GM19397 (cell line): ENCODE results near the gene KIAA1549.

Experiments
- ATAC-seq: cut with Tn5 transposase; IDR thresholded peaks from one replicate; pipeline ENCODE4 v1.9.1; 2021; ENCODE audit warnings: mild to moderate bottlenecking, moderate library complexity; ENCODE audit not compliant: unreplicated experiment

KIAA1549 gene

GRCh38 chr7:138911007-138911406, 70.2 kb downstream of the KIAA1549 start:
- ATAC-seq = no peak

- ATAC-seq = no peak
These were observed 73.3 kb downstream of the KIAA1549 start for GRCh38 chr7:138907850-138908249.

DNA sequence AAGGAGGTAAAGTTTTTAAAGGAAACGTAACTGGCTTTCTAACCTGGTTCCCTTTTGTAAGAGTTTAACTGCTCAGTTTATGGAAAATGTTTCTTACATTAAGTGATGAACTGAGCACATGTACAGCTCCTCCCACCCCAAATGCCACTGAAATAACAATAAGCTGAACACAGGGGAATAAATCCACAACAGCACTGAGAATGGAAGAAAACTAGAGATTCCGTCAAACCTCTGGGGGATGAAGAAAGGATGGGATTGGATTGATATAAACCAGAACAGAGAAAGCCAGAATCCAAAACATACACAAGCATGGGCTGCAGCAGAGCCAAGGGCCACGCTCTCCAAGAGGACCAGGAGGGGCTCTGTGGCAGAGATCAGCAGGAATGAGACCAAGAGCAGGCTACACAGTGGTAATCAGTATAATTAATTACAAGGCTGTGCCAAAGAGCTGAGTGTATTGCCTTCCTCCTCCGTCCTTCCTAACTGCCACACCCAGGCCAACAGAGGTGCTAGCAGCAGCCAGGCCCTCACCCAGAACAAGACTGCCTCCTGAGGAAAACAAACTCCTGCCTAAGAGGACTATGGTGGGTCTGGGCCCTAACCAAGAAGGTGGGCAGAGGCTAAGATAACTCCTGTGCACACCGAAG, 73.9 kb downstream of the KIAA1549 start:
- no peak for ATAC-seq

GRCh38 chr7:138903859-138904435, 77.2 kb downstream of the KIAA1549 start:
- ATAC-seq = no peak

DNA sequence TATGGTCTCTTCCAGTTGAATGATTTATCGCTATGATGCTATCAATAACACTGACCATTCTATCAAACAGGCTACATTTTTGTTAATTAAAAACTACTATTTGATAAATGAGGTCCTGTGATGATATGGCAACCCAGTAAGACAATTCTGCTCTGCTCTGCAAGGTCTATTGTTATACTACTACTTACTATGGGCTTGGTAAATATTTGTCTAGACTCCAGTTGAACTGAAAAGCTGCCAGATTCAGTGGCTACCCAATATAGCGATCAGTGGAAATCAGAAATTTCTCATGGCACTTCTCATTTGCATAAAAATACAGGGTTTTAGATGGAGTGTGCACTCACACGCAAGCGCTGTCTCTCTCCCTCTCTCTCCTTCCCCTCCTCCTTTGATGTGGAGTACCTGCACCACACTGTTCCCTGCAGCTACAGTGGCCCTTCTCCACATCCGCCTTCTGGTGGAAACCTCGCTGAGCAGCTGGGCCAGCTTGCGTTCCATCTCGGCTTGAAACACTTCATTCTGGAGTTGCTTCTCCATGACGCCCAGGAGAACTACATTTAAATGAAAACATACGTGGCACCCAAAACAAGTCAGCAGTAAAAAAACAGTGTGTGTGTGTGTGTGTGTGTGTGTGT, 77.9 kb downstream of the KIAA1549 start:
- ATAC-seq = no peak

DNA sequence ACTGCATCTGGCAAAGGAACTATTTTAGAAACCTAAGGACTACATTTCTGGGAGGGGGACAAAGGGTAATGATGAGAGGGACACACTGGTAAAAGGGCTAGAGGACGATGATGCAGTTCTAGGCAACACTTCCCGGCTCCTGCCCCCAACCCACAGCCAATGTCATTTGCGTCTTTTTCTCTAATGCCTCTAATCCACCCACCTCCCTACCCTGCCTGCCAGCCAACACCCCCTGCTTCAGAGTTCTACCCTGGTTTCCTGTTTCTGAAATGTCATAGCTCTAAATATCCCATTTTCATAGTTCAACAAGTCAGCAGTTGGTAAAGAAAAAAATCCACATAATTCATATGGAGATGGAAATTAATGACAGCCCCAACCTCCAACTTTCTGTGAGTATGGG, 79.0 kb downstream of the KIAA1549 start:
- ATAC-seq = no peak

DNA sequence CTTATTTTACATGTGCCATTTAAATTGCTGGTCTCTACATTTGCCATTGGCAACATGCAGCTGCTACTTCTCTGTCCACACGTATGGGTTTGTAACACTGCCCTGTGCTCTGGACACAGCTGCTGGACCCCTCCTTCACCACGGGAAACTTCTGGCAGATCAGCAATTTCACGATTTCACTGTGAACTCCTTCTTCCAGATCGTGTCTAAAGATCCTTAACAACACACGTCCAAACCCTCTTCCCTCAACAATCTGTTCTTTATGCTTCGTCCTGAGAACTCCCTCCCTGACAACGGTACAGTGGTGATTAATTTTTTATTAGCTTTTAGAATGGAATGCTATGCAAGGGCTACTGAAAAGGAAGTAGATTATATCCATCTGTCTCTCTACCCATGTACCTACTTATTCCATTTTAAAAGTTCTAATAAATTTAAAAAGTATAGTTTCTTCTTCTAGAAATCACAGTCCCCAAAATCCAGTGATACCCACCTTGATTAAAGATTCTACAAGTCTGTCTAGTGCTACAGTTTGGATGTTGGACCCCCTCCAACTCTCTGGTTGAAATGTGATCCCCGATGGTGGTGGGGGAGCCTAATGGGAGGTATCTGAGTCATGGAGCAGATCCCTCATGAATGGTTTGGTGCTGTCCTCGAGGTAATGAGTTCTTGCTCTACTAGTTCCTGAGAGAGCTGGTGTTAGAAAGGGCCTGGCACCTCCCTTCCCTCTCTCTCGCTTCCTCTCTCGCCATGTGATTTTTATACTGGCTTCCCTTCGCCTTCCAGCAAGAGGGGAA, 81.0 kb downstream of the KIAA1549 start:
- ATAC-seq = no peak

GRCh38 chr7:138898802-138899201, 82.4 kb downstream of the KIAA1549 start:
- no peak for ATAC-seq

DNA sequence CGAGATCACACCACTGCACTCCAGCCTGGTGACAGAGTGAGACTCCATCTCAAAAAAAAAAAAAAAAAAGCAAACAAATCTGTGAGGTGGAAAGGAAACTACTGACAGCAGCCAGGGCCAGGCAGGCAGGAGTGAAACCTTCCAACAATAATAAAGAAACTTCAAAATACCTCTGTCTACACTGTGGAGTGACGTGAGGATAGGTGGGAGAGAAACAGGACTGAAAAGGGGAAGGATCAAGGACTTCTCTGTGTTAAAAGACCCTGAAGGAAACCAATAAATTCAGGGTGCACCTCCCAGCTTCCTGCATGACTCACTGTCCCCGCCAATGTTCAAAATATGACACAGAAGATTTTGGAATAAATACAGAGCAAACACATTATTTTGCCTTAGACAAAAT, 82.9 kb downstream of the KIAA1549 start:
- ATAC-seq = no peak

GRCh38 chr7:138895679-138896078, 85.5 kb downstream of the KIAA1549 start:
- ATAC-seq = no peak

DNA sequence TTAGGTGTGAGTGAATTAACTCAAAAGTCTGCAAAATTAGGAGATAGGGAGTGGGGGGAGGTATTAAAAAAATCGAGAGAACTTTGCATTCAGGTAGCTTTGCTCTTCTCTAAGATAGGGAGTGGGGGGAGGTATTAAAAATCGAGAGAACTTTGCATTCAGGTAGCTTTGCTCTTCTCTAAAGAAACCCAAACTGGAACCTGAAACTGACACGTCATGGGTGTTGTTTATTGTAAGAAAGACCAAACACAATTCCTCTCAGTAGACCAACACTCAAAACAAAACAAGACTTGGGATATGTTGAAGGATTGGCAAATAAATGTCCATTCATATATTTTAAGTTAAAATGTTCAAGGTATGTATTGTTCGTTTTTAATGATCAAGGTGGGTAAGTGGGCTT, 87.9 kb downstream of the KIAA1549 start:
- ATAC-seq = no peak

- no peak for ATAC-seq
These were observed 88.4 kb downstream of the KIAA1549 start for GRCh38 chr7:138892812-138893211.

DNA sequence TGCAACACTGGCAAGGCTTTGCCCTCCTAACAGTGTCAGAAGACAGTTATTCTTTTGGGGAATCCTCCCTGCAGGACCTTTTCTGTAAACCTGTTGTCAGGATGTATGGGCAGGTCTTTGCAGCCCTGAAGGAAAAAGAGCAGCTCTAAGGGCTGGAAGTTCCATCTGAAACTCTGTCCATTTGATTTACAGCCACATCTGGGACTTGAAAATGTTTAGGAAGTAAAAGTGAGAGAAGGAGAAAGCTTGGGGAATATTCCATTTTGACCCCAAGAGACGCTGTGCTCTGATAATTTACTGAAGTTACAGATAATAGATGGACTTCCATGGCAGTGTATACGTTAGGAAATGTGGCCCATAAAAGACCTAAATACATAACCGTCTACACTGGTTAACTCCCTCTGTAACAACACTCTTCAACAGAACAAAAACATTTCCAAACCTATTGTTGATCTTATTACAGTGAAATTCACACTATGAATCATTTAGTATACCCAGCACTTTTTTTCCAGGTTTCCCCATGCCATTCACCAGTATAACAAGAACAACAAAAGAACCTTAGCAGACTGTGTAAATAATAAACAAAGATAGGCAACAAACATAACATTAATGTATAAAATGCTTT, 89.1 kb downstream of the KIAA1549 start:
- ATAC-seq = no peak

- no peak for ATAC-seq
These were observed 89.8 kb downstream of the KIAA1549 start for GRCh38 chr7:138891446-138891810.

GRCh38 chr7:138890499-138891445, 90.4 kb downstream of the KIAA1549 start:
- no peak for ATAC-seq

DNA sequence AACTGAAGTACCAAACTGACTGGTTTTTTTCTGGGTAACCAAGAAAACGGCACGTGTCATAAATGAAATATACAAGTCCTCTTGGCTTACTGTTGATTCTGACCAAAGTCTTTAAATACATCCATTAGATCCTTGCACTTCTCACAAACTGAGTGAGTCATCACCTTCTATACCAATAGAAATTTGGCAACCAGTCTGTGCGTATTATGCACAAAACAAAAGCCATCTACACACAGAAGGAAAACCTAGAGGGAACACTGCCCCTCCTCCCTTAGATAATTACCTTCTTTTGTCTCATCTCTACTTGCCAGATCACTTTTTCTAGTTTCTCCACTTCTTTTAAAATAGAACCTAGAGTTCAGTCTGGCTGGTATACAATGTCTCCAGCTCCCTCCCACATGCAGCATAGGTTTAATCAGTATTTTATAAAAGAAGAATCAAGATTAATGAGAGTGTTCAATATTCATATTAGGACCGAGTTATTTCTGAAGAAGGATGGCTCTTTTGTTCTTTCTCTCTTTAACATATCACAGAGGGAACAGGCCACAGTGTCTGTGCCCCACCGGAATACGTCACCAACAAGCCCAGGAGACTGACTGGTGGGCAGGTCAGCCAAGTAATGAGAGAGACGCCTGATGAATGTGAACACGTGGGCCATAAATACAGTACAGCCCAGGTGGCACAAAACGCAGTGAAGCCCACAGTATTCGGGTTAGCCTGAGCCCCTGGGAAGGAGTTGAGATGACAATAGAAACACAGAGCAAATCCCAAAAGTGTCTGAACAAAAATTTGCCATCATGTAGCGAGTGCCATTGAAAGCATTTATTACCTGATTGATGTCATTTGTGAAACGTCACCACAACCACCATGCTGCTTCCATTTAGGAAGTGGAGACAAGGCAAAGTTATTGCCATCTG, 91.3 kb downstream of the KIAA1549 start:
- no peak for ATAC-seq

DNA sequence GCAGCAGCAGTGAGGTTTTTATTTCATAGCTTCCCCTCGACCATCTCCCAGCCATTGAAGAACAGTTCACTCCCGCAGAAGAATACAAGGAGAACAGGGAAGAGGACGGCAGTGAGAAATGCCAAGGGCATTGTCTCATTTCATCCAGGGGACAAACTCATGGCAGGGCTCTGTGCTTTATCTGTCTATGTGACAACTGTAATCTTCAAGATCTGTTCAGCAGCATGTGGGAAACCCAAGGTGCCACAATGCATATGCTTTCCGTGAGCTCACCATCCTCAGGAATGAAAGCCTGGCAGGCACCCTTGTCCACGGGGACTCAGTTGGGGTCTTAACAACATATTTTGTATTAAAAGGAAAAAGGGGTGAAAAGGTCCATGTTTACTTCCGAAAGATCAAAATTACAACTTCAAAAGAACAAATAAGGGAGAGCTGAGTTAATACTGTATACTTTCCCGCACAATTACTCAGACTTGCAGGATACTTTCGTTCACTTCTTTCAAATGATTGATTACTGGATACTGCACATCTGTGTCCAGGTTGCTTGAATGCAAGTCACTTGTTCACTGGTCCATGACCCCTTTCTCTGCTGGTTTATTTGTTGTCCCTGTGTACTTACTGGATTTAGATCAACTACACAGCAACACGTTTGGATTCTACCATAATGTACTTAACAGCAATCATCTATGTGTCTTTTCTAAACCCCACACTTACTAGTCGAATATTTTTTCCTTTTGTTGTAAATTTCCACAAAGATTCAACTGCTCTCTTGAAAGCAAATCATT, 93.1 kb downstream of the KIAA1549 start:
- ATAC-seq = no peak

DNA sequence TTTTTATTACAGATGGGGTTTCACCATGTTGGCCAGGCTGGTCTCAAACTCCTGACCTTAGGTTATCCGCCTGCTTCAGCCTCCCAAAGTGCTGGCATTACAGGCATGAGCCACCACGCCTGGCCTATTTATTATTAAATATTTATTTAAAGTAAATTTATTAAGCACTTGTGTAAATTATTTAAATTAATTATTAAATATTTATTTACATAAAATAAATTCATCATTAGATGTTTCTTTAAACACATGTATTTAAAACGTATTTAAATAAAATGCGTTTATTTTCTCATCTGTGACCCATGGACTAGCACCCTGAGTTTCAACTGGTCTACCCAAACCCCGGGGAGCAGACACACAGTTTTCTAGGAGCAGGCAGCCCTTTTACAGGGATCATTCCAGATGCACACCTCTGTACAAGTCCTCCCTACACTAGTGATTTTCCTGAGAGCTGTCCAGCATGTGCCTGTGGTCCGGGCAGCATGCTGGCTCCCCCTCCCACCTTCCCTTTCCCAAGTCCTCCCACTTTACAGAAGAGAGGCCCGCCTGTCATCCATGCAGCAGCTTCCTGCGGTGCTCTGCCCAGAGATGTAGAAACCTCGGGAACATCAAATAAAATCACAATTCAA, 94.0 kb downstream of the KIAA1549 start:
- ATAC-seq = no peak
